SK-N-SH treated with all-trans-retinoic acid at 6 μM for 48 hours (cell line): ENCODE measurements around the gene CDH4.

Source experiments
- ARNTL ChIP-seq: fragments of 450-650 bp; formaldehyde crosslinking; IDR thresholded peaks from 2 replicates; pipeline ENCODE4 v1.5.0; 2020; ENCODE audit warnings: low read depth, mild to moderate bottlenecking, moderate library complexity, borderline replicate concordance
- BACH2 ChIP-seq: fragments of 250-450 bp; sonication (Bioruptor Pico); IDR thresholded peaks from 2 replicates; pipeline ENCODE4 v1.9.0; 2021; ENCODE audit warnings: mild to moderate bottlenecking, borderline replicate concordance
- CREB5 ChIP-seq: fragments of 250-450 bp; sonication (Bioruptor Pico); IDR thresholded peaks from 2 replicates; pipeline ENCODE4 v1.5.1; 2020; ENCODE audit warnings: low read depth, mild to moderate bottlenecking, moderate library complexity
- ESRRG ChIP-seq: fragments of 250-450 bp; sonication (Bioruptor Pico); IDR thresholded peaks from 2 replicates; pipeline ENCODE4 v1.6.1; 2021; ENCODE audit warnings: mild to moderate bottlenecking
- GLIS3 ChIP-seq: fragments of 250-450 bp; sonication (Bioruptor Pico); IDR thresholded peaks from 2 replicates; pipeline ENCODE4 v1.5.0; 2020; ENCODE audit warnings: mild to moderate bottlenecking, moderate library complexity
- OSR1 ChIP-seq: fragments of 250-450 bp; sonication (Bioruptor Pico); IDR thresholded peaks from 2 replicates; pipeline ENCODE4 v1.8.0; 2022; ENCODE audit warnings: moderate library complexity, mild to moderate bottlenecking, inconsistent platforms
- PATZ1 ChIP-seq: fragments of 250-450 bp; sonication (Bioruptor Pico); IDR thresholded peaks from 2 replicates; pipeline ENCODE4 v1.8.0; 2020; ENCODE audit warnings: mild to moderate bottlenecking, moderate library complexity, borderline replicate concordance
- POU6F1 ChIP-seq: fragments of 250-450 bp; sonication (Bioruptor Pico); IDR thresholded peaks from 2 replicates; pipeline ENCODE4 v1.8.0; 2021; ENCODE audit warnings: low read depth, mild to moderate bottlenecking, moderate library complexity, borderline replicate concordance
- PPARA ChIP-seq: fragments of 250-450 bp; sonication (Bioruptor Pico); IDR thresholded peaks from 2 replicates; pipeline ENCODE4 v1.5.0; 2020; ENCODE audit warnings: mild to moderate bottlenecking, borderline replicate concordance
- RARB ChIP-seq: fragments of 250-450 bp; sonication (Bioruptor Pico); IDR thresholded peaks from 2 replicates; pipeline ENCODE4 v1.8.0; 2021; ENCODE audit warnings: mild to moderate bottlenecking, moderate library complexity
- SNAI2 ChIP-seq: fragments of 250-450 bp; sonication (Bioruptor Pico); IDR thresholded peaks from 2 replicates; pipeline ENCODE4 v1.5.0; 2020; ENCODE audit warnings: mild to moderate bottlenecking, moderate library complexity
- TCF4 ChIP-seq: fragments of 250-450 bp; sonication (Bioruptor Pico); IDR thresholded peaks from 2 replicates; pipeline ENCODE4 v1.8.0; 2021; ENCODE audit warnings: mild to moderate bottlenecking, moderate library complexity, borderline replicate concordance
- ZNF70 ChIP-seq: fragments of 450-650 bp; formaldehyde crosslinking; IDR thresholded peaks from 2 replicates; pipeline ENCODE4 v1.5.0; 2020; ENCODE audit warnings: mild to moderate bottlenecking, moderate library complexity
- ZNF8 ChIP-seq: fragments of 450-650 bp; formaldehyde crosslinking; IDR thresholded peaks from 2 replicates; pipeline ENCODE4 v1.5.0; 2020; ENCODE audit warnings: mild to moderate bottlenecking, moderate library complexity

GRCh38 chr20:61628901-61629601, 377.0 kb downstream of the CDH4 start:
- TF ChIP-seq SNAI2 (no peak), RARB (CRISPR knock-in tag) (no peak), PATZ1 (CRISPR knock-in tag) (no peak), ESRRG (CRISPR knock-in tag) (no peak), ZNF8 (CRISPR knock-in tag) (no peak), CREB5 (CRISPR knock-in tag) (no peak), OSR1 (CRISPR knock-in tag) (no peak), POU6F1 (no peak), TCF4 (no peak), PPARA (no peak), ARNTL (no peak), GLIS3 (CRISPR knock-in tag) (no peak), ZNF70 (no peak), BACH2 (CRISPR knock-in tag) (no peak)
